Measurements from ENCODE around the gene F7.
A peak's percentile ranks its signal among the peaks of the same experiment; 100 is the strongest.

The F7 gene

DNA sequence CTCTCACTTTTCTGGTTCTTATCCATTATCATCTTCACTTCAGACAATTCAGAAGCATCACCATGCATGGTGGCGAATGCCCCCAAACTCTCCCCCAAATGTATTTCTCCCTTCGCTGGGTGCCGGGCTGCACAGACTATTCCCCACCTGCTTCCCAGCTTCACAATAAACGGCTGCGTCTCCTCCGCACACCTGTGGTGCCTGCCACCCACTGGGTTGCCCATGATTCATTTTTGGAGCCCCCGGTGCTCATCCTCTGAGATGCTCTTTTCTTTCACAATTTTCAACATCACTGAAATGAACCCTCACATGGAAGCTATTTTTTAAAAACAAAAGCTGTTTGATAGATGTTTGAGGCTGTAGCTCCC, 14.2 kb downstream of the F7 start:
- DNase-seq, result no peak

DNA sequence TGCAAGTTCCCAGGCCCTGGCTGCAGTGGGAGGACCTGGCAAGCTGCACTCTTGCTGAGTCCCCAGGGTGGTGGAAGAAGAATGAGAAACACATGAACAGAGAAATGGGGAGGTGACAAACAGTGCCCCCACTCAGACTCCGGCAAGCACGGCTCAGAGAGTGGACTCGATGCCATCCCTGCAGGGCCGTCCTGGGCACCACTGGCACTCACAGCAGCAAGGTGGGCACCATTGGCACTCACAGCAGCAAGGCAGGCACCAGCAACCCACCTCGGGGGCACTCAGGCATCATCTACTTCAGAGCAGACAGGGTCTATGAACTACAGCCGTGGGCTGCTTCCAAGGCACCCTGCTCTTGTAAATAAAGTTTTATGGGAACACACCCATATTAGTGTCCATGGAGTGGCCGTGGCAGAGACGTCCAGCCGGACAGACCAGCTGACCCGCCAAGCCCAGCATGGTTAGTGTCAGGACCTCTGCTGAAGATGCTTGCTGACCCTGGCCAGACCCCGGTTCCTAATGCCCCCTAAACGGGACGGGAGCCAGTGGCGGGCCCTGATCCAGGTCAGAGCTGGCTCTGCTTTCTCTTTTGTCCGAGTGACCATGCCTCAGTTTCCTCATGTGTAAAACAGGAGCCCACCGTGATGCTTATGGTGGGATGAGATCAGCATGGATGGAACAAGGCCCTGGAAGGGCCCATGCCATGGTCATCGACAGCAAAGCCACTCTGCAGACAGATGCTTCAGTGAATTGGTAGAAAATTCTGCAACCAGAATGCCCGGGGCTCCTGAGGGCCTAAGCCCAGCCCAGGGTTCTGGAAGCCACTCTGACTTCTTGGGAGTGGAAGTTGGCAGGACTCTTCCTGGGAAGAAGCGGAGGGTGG, 14.9 kb downstream of the F7 start:
- no peak for DNase-seq

- DNase-seq, result no peak
Observed at GRCh38 chr13:113121183-113121927, 15.8 kb downstream of the F7 start.

GRCh38 chr13:113121928-113122471, 16.4 kb downstream of the F7 start:
- DNase-seq, result no peak

- DNase-seq, result peak; percentile 75
Observed at GRCh38 chr13:113122550-113123225, 17.1 kb downstream of the F7 start, which contains the start of gene F10. F10 (plus strand) TSS chr13:113122799; CDS start chr13:113122856, 57 bp downstream.

DNA sequence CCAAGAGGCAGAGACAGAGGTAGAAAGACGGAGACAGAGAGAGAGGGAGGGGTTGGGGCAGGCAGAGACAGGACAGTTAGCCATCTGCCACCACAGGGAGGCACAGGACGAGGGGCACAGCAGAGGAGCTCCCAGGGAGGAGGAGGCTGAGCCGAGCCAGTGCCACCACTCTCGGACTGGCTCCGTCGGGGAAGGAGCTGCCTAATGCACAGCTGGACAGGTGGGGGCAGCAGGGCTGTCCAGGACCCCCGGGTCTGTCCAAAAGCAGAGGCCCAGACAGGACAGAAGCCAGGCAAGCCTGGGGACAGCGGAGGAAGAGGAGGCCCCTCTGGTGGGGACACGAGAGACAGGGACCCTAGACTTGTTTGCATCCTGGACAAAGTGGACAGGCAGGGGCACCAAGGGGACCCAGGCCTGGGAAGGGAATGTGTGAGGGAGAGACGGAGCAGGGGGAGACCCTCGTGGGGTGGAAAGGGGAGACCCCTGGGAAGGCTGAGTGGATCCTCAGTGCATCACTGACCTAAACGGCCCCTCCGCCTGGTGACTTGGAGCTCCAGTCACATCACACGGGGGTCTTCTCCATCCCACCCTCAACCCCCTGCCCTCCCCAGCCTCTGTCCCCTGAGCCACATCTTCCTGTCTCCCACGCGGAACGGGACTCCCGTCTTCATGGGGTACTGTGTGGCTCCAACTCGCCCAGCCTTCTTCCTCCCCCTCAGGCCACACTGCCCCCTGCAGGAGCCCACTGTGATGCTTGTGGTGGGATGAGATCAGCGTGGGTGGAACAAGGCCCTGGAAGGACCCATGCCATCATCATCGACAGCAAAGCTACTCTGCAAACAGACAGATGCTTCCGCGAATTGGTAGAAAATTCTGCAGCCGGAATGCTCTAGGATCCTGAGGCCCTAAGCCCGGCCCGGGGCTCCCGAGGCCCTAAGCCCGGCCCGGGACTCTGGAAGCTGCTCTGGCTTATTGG, 17.9 kb downstream of the F7 start:
- DNase-seq, result no peak

GRCh38 chr13:113124211-113124970, 18.8 kb downstream of the F7 start:
- no peak for DNase-seq

GRCh38 chr13:113125506-113126264, 20.1 kb downstream of the F7 start:
- DNase-seq, result no peak

DNA sequence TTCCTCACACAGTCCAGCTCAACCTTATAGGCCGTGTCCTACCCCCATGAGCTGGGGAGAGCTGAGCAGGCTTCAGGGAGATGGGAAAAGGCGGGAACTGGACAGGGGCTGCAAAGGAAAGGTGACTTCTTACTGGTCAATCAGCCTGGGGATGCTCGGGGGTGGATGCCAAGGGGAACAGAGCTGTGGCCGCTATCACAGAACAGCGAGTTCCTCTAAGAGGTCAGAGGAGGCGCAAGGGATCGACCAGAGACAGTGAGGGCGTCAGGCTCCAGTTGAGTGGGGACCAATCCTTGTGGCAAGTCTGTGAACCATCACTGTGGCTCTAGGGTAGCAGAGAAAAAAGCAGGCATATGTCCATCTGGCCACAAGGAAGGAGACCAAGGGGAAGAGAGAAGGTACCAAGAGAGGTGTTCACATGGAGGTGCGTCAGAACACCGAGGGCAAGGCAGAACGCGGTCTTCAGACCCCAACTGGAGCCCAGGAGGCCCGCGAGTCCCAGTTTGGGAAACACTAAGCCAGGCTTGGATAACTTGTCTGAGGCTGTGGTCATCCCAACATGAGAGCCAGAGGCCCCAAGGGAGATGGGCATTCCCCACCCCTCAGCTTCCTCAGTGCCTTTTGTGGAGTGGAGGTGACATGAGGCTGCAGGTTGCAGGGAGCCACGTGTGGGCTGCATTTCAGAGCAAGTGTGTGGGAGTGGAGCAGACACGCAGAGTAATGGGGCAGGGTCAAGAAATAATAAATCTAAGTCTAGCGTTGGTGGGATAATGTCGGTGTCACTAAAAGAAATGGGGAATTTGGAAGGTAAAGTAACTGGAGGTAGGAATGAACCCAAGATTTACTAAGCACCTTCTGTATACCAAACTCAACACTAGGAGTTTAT, 20.9 kb downstream of the F7 start:
- DNase-seq, result no peak

- no peak for DNase-seq
Observed at GRCh38 chr13:113129480-113129879, 23.9 kb downstream of the F7 start.

- peak; percentile 34 for DNase-seq
Observed at GRCh38 chr13:113129921-113130750, 24.5 kb downstream of the F7 start.

DNA sequence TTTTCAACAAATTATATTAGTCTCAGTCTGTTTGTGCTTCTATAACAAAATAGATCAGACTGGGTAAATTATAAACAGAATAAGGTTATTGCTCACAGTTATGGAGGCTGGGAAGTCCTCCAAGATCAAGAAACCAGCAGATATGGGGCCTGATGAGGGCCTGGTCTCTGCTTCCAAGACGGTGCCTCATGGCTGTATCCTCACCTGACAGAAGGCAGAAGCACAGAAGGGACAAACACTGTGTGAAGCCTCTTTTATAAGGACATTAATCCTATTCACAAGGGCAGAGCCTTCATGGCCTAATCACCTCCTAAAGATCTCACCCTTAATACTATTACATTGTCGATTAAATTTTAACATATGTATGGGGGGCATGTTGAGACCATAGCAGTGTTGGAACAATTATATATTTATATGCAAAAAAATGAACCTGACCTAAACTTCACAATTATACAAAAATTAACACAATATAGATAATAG, 29.7 kb downstream of the F7 start:
- no peak for DNase-seq

GRCh38 chr13:113137691-113138298, 32.2 kb downstream of the F7 start:
- no peak for DNase-seq

GRCh38 chr13:113138792-113139551, 33.4 kb downstream of the F7 start:
- DNase-seq, result no peak

DNA sequence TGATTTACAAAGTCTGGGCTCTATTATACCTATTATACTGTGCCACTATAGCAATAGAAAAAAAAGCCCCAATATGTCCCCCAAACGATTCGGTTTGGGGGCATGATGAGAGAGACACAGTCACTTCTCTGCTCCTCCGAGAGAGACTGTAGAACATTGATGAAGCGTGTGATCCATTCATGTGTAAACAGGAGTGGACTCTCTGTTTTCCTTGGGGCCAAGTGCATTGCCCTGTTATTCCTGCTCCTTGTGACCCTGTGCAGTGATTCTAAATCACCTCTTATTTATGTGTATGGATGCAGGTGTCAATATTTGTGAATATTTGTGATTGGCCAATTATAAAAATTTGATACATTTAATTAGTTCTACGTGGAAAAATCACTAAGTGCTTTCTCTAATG, 34.0 kb downstream of the F7 start:
- DNase-seq, result no peak

- no peak for DNase-seq
Observed at GRCh38 chr13:113140677-113141600, 35.3 kb downstream of the F7 start.

Data from right hindlimb (tissue), 1 donor.